ENCODE measurements around the gene GET4.

DNA sequence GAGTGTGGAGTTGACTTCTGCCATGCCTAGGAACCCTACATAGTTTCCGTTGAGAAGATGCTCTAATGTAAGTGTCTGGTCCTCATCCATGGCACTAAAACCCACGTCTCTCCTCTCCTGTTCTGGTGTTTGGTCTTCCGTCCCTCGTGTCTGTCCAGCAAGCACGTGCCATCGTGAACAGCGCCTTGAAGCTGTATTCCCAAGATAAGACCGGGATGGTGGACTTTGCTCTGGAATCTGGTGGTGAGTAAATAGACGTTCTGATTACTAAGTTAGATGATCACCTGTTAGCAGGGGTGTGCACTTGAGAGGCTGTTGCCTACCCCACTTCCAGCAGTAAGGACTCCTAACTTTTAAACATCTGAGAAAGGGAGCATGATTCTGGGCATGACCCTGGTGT lies 15.1 kb upstream of the GET4 start:
- TF ChIP-seq, protein P1, sequence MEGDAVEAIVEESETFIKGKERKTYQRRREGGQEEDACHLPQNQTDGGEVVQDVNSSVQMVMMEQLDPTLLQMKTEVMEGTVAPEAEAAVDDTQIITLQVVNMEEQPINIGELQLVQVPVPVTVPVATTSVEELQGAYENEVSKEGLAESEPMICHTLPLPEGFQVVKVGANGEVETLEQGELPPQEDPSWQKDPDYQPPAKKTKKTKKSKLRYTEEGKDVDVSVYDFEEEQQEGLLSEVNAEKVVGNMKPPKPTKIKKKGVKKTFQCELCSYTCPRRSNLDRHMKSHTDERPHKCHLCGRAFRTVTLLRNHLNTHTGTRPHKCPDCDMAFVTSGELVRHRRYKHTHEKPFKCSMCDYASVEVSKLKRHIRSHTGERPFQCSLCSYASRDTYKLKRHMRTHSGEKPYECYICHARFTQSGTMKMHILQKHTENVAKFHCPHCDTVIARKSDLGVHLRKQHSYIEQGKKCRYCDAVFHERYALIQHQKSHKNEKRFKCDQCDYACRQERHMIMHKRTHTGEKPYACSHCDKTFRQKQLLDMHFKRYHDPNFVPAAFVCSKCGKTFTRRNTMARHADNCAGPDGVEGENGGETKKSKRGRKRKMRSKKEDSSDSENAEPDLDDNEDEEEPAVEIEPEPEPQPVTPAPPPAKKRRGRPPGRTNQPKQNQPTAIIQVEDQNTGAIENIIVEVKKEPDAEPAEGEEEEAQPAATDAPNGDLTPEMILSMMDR (IDR thresholded peaks at IDR 0.05; ENCODE audit: control extremely low read depth in 1 of 3, insufficient read depth in 1 of 3, low read depth in 1 of 3, low read length in 3 of 3), result no peak
- TF ChIP-seq SIN3A (conservative IDR thresholded peaks at IDR 0.05 in 1 of 2, IDR thresholded peaks at IDR 0.05 in 1 of 2; ENCODE audit: low read depth in 1 of 2, low read length in 2 of 2), result no peak
- TF ChIP-seq POLR2AphosphoS5 (IDR thresholded peaks at IDR 0.05; ENCODE audit: low read depth, low read length), result no peak
- TF ChIP-seq EP300 (IDR thresholded peaks at IDR 0.05; ENCODE audit: borderline replicate concordance in 1 of 2, low read depth in 2 of 2, low read length in 2 of 2), result no peak
- no peak for TF ChIP-seq SRF (IDR thresholded peaks at IDR 0.05; ENCODE audit: low read depth, low read length)
- TF ChIP-seq, protein P2, sequence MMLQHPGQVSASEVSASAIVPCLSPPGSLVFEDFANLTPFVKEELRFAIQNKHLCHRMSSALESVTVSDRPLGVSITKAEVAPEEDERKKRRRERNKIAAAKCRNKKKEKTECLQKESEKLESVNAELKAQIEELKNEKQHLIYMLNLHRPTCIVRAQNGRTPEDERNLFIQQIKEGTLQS (IDR thresholded peaks at IDR 0.05; ENCODE audit: insufficient read depth, low read depth, low read length), result no peak

All from H1 (cell line).